Sigmoid colon (tissue), 7 donors: ENCODE results near the gene MGP. TPM values are rescaled to one million over a fixed set of nuclear protein-coding genes. Genes with fewer than 3 reads are reported as not detected.

ENCODE experiments used
- DNase-seq: peaks from one replicate; pipeline ENCODE4 v3.0.0-alpha.2; 2019
- H3K27ac ChIP-seq, 4 donors: fragments of 200-600 bp; sonication (generic); one replicate each; pipeline ENCODE4 v1.5.1; 2016 to 2019; ENCODE audit warnings: mild to moderate bottlenecking in 1 of 4
- H3K27me3 ChIP-seq, 3 donors: fragments of 200-600 bp; sonication (generic); one replicate each; pipeline ENCODE4 v1.5.1; 2019; ENCODE audit warnings: mild to moderate bottlenecking in 1 of 3
- H3K36me3 ChIP-seq, 4 donors: fragments of 200-600 bp; sonication (generic); one replicate each; pipeline ENCODE4 v1.5.1; 2016 to 2019
- H3K4me1 ChIP-seq, 4 donors: fragments of 200-600 bp; sonication (generic); one replicate each; pipeline ENCODE4 v1.5.1; 2017 to 2019
- H3K4me3 ChIP-seq, 4 donors: fragments of 200-600 bp; sonication (generic); one replicate each; pipeline ENCODE4 v1.5.1; 2017 to 2019; ENCODE audit warnings: mild to moderate bottlenecking in 2 of 4, moderate library complexity in 1 of 4
- H3K9me3 ChIP-seq, 4 donors: fragments of 200-600 bp in 3 of 4; sonication (generic) in 3 of 4; one replicate each; pipeline versions ENCODE4 v1.5.1 to v1.6.1; 2013 to 2019
- EP300 ChIP-seq, 4 donors: sonication (generic); formaldehyde crosslinking; IDR thresholded peaks; one replicate each; pipeline ENCODE4 v1.6.1; 2017; ENCODE audit warnings: antibody characterized with exemption in 4 of 4
- POLR2A ChIP-seq, 2 donors: fragments of 450-650 bp; IDR thresholded peaks; one replicate each; pipeline ENCODE4 v1.6.1; 2016; ENCODE audit warnings: antibody characterized with exemption in 2 of 2, mild to moderate bottlenecking in 2 of 2, moderate library complexity in 2 of 2
- POLR2AphosphoS5 ChIP-seq, 4 donors: sonication (generic); formaldehyde crosslinking; IDR thresholded peaks; one replicate each; pipeline ENCODE4 v1.6.1; 2017; ENCODE audit warnings: antibody characterized with exemption in 4 of 4
- WGBS, 2 donors: extraction: QIAGEN DNeasy Blood & Tissue Kit; methylation state at CpG; one replicate each; pipeline ENCODE4 v1.1.7; 2013; 5-methylcytosine and 5-hydroxymethylcytosine counted together
- intact Hi-C: fragments of 100-400 bp; cut with DNase I; formaldehyde crosslinking; loops from one replicate; pipeline ENCODE4 v1.15.1; 2023
- polyA plus RNA-seq, 3 donors: library from polyadenylated mRNA; stranded (reverse); fragments of 200-250 nt; gene quantifications; one replicate each; pipeline ENCODE4 v1.2.3, GENCODE V29; 2013
- total RNA-seq, 4 donors: library from RNA; depleted of rRNA; stranded (reverse); fragments of >200 nt; gene quantifications; one replicate each; pipeline ENCODE4 v1.1.0, GENCODE V29; 2016
- TF ChIP-seq, protein P1 (sequence below), 4 experiments: fragments of 450-650 bp in 3 of 4; fragments of 200-600 bp in 1 of 4; IDR thresholded peaks; one replicate each; pipeline ENCODE4 v1.5.1; 2016 to 2019; ENCODE audit warnings: antibody characterized with exemption in 4 of 4, mild to moderate bottlenecking in 3 of 4, moderate library complexity in 2 of 4
- donor health status: healthy with polysubstance abuse.
- donor health status: Bipolar disorder and iron deficiency.
- donor health status: healthy.

The MGP gene
- total and polyA plus RNA-seq, 7 donors = 21.7 to 2,103 (median 984) TPM

DNA sequence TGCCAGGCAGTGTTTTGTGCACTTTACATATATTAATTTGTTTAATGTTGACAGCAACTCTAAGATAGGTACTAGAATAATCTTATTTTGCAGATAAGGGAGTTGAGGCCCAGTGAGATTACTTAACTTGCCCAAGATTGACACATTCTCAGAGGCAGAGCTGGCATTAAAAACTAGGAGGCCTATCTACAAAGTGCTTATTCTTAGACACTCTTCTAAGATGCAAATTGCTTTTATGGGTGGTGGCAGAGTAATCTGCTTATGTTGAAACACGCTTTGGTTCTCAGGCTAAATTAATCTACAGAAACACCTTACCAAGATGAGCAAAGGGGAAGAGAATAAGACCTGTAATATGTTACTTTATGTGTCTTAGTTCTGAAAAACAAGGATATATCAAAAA is 7.2 kb downstream of the MGP start:
- Histone ChIP-seq H3K4me1 (peaks cover 0 to 8% (median 3%) of the 10 kb centered on the region in 4 donors), H3K27ac (no peak overlapping the region), H3K36me3 (peaks cover 0 to 25% (median 5%) of the 10 kb centered on the region in 4 donors), H3K9me3 (no peaks in the 10 kb centered on the region), H3K4me3 (no peak overlapping the region), H3K27me3 (no peaks in the 10 kb centered on the region)
- no peak for DNase-seq
- WGBS, 2 donors = 87 to 91% methylated on average over 1 of the region's 1 CpG
- intact Hi-C loops = no loop called here
- TF ChIP-seq, protein P1, sequence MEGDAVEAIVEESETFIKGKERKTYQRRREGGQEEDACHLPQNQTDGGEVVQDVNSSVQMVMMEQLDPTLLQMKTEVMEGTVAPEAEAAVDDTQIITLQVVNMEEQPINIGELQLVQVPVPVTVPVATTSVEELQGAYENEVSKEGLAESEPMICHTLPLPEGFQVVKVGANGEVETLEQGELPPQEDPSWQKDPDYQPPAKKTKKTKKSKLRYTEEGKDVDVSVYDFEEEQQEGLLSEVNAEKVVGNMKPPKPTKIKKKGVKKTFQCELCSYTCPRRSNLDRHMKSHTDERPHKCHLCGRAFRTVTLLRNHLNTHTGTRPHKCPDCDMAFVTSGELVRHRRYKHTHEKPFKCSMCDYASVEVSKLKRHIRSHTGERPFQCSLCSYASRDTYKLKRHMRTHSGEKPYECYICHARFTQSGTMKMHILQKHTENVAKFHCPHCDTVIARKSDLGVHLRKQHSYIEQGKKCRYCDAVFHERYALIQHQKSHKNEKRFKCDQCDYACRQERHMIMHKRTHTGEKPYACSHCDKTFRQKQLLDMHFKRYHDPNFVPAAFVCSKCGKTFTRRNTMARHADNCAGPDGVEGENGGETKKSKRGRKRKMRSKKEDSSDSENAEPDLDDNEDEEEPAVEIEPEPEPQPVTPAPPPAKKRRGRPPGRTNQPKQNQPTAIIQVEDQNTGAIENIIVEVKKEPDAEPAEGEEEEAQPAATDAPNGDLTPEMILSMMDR (IDR thresholded peaks at IDR 0.05) = no peak
- TF ChIP-seq EP300 (IDR thresholded peaks at IDR 0.05) (no peak), POLR2A (IDR thresholded peaks at IDR 0.05) (no peak), POLR2AphosphoS5 (IDR thresholded peaks at IDR 0.05) (no peak)

GRCh38 chr12:14876833-14877232 is 8.8 kb downstream of the MGP start:
- intact Hi-C loops = no loop called here
- Histone ChIP-seq H3K4me1 (peaks cover 0 to 17% (median 10%) of the 10 kb centered on the region in 4 donors), H3K27me3 (no peaks in the 10 kb centered on the region), H3K4me3 (no peak overlapping the region), H3K9me3 (no peaks in the 10 kb centered on the region), H3K27ac (no peak overlapping the region), H3K36me3 (peaks cover 0 to 13% (median 2%) of the 10 kb centered on the region in 4 donors)
- no peak for DNase-seq
- TF ChIP-seq POLR2A (IDR thresholded peaks at IDR 0.05) = no peak
- TF ChIP-seq EP300 (IDR thresholded peaks at IDR 0.05) = no peak
- no peak for TF ChIP-seq POLR2AphosphoS5 (IDR thresholded peaks at IDR 0.05)
- TF ChIP-seq, protein P1 (IDR thresholded peaks at IDR 0.05) = no peak
- WGBS, 2 donors = 85 to 88% methylated on average over 2 of the region's 2 CpGs

- no peak for TF ChIP-seq POLR2AphosphoS5 (IDR thresholded peaks at IDR 0.05)
- TF ChIP-seq EP300 (IDR thresholded peaks at IDR 0.05) = no peak
- TF ChIP-seq, protein P1 (IDR thresholded peaks at IDR 0.05) = no peak
- no peak for TF ChIP-seq POLR2A (IDR thresholded peaks at IDR 0.05)
- Histone ChIP-seq H3K27me3 (no peaks in the 10 kb centered on the region), H3K36me3 (no peaks in the 10 kb centered on the region), H3K4me3 (no peak overlapping the region), H3K27ac (no peak overlapping the region), H3K9me3 (no peaks in the 10 kb centered on the region), H3K4me1 (peaks cover 0 to 21% (median 10%) of the 10 kb centered on the region in 4 donors)
- intact Hi-C loops = no loop called here
- 70 to 77% methylated on average over 3 of the region's 3 CpGs for WGBS, 2 donors
- DNase-seq = no peak
These were observed 10.8 kb downstream of the MGP start for GRCh38 chr12:14874882-14875281.

DNA sequence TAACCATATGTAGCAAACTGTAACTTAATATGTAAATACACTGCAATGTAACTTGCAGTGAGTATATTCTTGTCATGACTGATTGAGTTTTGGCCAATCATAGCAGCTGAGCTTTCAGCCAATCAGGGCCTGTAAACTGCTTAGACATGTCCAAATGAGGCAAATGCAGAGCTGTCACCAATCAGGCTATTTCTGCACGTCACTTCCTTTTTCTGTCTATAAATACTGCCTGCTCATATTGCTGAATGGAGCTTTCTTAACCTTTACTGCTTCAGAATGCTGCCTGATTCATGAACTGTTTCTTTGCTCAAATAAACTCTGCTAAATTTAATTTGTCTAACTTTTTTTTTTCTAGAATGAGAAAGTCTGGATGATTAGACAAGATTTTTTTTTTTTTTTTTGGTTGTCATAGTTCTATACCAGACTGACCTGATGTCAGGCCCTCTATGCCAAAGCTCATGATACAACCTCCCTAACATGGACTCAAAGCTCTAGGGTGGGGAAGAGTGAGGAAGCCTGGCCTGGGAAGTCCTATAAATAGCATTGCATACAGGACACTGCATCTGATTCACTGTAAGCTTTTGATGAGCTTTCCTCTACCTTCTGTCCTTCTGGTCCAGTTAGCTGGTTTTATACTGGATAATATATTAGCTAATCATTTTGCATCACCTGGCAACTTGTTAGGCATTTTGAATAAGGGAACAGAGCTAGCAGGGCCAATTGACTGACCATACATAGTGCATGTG is 12.0 kb downstream of the MGP start:
- no peak for TF ChIP-seq EP300 (IDR thresholded peaks at IDR 0.05)
- DNase-seq = no peak
- Histone ChIP-seq H3K27me3 (no peaks in the 10 kb centered on the region), H3K36me3 (no peaks in the 10 kb centered on the region), H3K9me3 (no peaks in the 10 kb centered on the region), H3K4me1 (peaks cover 0 to 21% (median 10%) of the 10 kb centered on the region in 4 donors), H3K27ac (no peak overlapping the region), H3K4me3 (no peak overlapping the region)
- WGBS, 2 donors = 61 to 77% methylated on average over 1 of the region's 1 CpG
- intact Hi-C loops = no loop called here

DNA sequence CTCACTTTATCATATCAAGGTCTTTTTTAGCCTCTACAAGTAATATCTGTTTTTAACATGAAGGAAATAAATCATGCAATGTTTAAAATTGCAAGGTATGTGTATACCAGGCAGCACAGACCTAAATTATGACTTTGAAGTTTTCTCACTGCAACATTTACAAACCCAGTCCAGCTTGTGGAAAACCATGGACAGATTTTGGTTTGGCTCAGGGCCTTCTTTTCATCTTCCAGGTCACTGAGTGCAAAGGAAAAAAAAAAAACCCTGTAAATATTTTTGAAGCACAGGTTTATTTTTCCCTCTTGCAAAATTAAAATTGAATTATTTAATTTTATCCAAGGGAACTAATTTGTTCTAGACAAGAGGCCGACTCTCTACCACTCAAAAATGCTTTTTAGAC is 13.8 kb downstream of the MGP start:
- DNase-seq = no peak
- H3K27me3 ChIP-seq = no peaks in the 10 kb centered on the region
- no peak overlapping the region for H3K4me3 ChIP-seq
- no peak overlapping the region for H3K27ac ChIP-seq
- intact Hi-C loops = no loop called here
- no peaks in the 10 kb centered on the region for H3K36me3 ChIP-seq
- peaks cover 0 to 2% (median 0%) of the 10 kb centered on the region in 4 donors for H3K9me3 ChIP-seq
- peaks cover 0 to 21% (median 10%) of the 10 kb centered on the region in 4 donors for H3K4me1 ChIP-seq
- TF ChIP-seq POLR2A (IDR thresholded peaks at IDR 0.05) = no peak
- no peak for TF ChIP-seq EP300 (IDR thresholded peaks at IDR 0.05)
- TF ChIP-seq, protein P1 (IDR thresholded peaks at IDR 0.05) = no peak
- TF ChIP-seq POLR2AphosphoS5 (IDR thresholded peaks at IDR 0.05) = no peak
- WGBS, 2 donors = 84 to 88% methylated on average over 1 of the region's 1 CpG
